GM12878 (cell line): Measurements from ENCODE around the gene GRIK3. TPM values are rescaled to one million over a fixed set of nuclear protein-coding genes. Genes with fewer than 3 reads are reported as not detected.

Experiments
- ATAC-seq: fragments of 200-7000 bp; cut with Tn5 transposase; 3 replicates; pipeline ENCODE4 v1.9.1; 2020; ENCODE audit warnings: mild to moderate bottlenecking, moderate library complexity
- BruUV-seq: library from RNA; stranded (reverse); fragments of 400-500 nt; replicated peaks from 2 replicates; lab custom pipeline; 2021; lab: Mats Ljungman, UMichigan
- CTCF ChIA-PET: fragments of 300-600 bp; sonication (Branson Sonifier 250); formaldehyde crosslinking; extraction: SDS; loops from one replicate; lab custom pipeline; 2021; ENCODE audit warnings: inconsistent platforms; lab: Yijun Ruan, JAX
- POLR2A ChIA-PET: fragments of 350-600 bp; formaldehyde crosslinking; extraction: SDS; loops from one replicate; lab custom pipeline; 2021; ENCODE audit warnings: inconsistent platforms; lab: Charles Lee
- RAD21 ChIA-PET: fragments of 300-600 bp; sonication (Branson Sonifier 250); formaldehyde crosslinking; loops from one replicate; lab custom pipeline; 2023; ENCODE audit warnings: antibody characterized with exemption; ENCODE audit not compliant: unreplicated experiment; lab: Charles Lee
- SMC1A ChIA-PET: fragments of 300-600 bp; sonication (Branson Sonifier 250); formaldehyde crosslinking; loops from one replicate; lab custom pipeline; 2023; ENCODE audit not compliant: unreplicated experiment, uncharacterized antibody; lab: Charles Lee
- DNase-seq: peaks from one replicate; pipeline ENCODE4 v3.0.0-alpha.2; 2011; ENCODE audit warnings: low read depth, low spot score
- FAIRE-seq: peaks from 3 replicates; lab custom pipeline; 2011; peaks lifted over from hg19 to GRCh38; lab: Jason Lieb, UNC
- H2AFZ ChIP-seq: 2 replicates; pipeline ENCODE4 v1.6.0; 2011; ENCODE audit warnings: low read depth, low read length, control low read depth; ENCODE audit not compliant: control insufficient read depth
- H3K27ac ChIP-seq: 2 replicates; pipeline ENCODE4 v1.5.1; 2011; ENCODE audit warnings: control low read depth; ENCODE audit not compliant: control insufficient read depth, insufficient read depth
- H3K27me3 ChIP-seq, 2 experiments: replicated peaks in 1 of 2; 2 replicates each; pipeline versions ENCODE4 v1.6.0 to v1.6.1; 2011; ENCODE audit warnings: low read length in 1 of 2; ENCODE audit not compliant: control insufficient read depth in 2 of 2, insufficient read depth in 2 of 2
- H3K36me3 ChIP-seq, 2 experiments: 2 replicates each; pipeline ENCODE4 v1.5.1; 2011; ENCODE audit warnings: low read length in 1 of 2; ENCODE audit not compliant: control insufficient read depth in 2 of 2, insufficient read depth in 2 of 2
- H3K4me1 ChIP-seq: 2 replicates; pipeline ENCODE4 v1.6.1; 2011; ENCODE audit warnings: mild to moderate bottlenecking, low read length, moderate library complexity, mixed read lengths; ENCODE audit not compliant: control insufficient read depth, insufficient read depth
- H3K4me2 ChIP-seq: 2 replicates; pipeline ENCODE4 v1.6.0; 2011; ENCODE audit warnings: control low read depth; ENCODE audit not compliant: control insufficient read depth, insufficient read depth
- H3K4me3 ChIP-seq: fragments of 200-600 bp; sonication (generic); 2 replicates; pipeline ENCODE4 v1.5.1; 2016
- H3K79me2 ChIP-seq: 2 replicates; pipeline ENCODE4 v1.6.0; 2011; ENCODE audit warnings: low read length; ENCODE audit not compliant: control insufficient read depth, insufficient read depth
- H3K9ac ChIP-seq: 2 replicates; pipeline ENCODE4 v1.8.0; 2011; ENCODE audit warnings: low read length, control low read depth, mixed read lengths; ENCODE audit not compliant: control insufficient read depth, insufficient read depth
- H3K9me3 ChIP-seq: replicated peaks from 3 replicates; pipeline ENCODE4 v1.5.1; 2011; ENCODE audit warnings: mild to moderate bottlenecking, low read length; ENCODE audit not compliant: control insufficient read depth, insufficient read depth
- H4K20me1 ChIP-seq: 2 replicates; pipeline ENCODE4 v1.6.0; 2011; ENCODE audit not compliant: control insufficient read depth, insufficient read depth
- ASH2L ChIP-seq: fragments of 300-600, 200-600 bp; sonication (generic); IDR thresholded peaks from 2 replicates; pipeline ENCODE4 v1.6.1; 2017; ENCODE audit warnings: low read depth, mild to moderate bottlenecking, borderline replicate concordance
- ATF3 ChIP-seq: IDR thresholded peaks from 2 replicates; pipeline ENCODE4 v1.6.1; 2011; ENCODE audit warnings: low read depth, mild to moderate bottlenecking, low read length, moderate library complexity, borderline replicate concordance; ENCODE audit errors: extremely low read depth
- BCL11A ChIP-seq: IDR thresholded peaks from 2 replicates; pipeline ENCODE4 v1.6.1; 2011; ENCODE audit warnings: low read depth, low read length
- BMI1 ChIP-seq: fragments of 450-650 bp; IDR thresholded peaks from 2 replicates; pipeline ENCODE4 v1.6.1; 2016; ENCODE audit warnings: mild to moderate bottlenecking, moderate library complexity, borderline replicate concordance
- CHD1 ChIP-seq: IDR thresholded peaks from 2 replicates; pipeline ENCODE4 v1.6.1; 2012; ENCODE audit warnings: low read depth, low read length, improper control_type of control experiment
- EGR1 ChIP-seq, 2 experiments: IDR thresholded peaks; 1 replicate in 1 of 2; 2 replicates in 1 of 2; pipeline ENCODE4 v1.6.1; 2011 to 2012; ENCODE audit warnings: low read depth in 2 of 2, low read length in 2 of 2, borderline replicate concordance in 1 of 2, mild to moderate bottlenecking in 1 of 2, moderate library complexity in 1 of 2
- ELK1 ChIP-seq: IDR thresholded peaks from 2 replicates; pipeline ENCODE4 v1.6.1; 2012; ENCODE audit warnings: low read depth, low read length, improper control_type of control experiment
- ESRRA ChIP-seq: IDR thresholded peaks from 2 replicates; pipeline ENCODE4 v1.6.1; 2012; ENCODE audit warnings: mild to moderate bottlenecking, low read length, improper control_type of control experiment
- IKZF1 ChIP-seq: fragments of 450-650 bp; conservative IDR thresholded peaks from 2 replicates; pipeline ENCODE4 v1.6.1; 2017; ENCODE audit warnings: antibody characterized with exemption, mild to moderate bottlenecking
- KDM1A ChIP-seq: fragments of 200-600 bp; sonication (generic); IDR thresholded peaks from 2 replicates; pipeline ENCODE4 v1.6.1; 2016; ENCODE audit warnings: borderline replicate concordance
- MAX ChIP-seq: IDR thresholded peaks from 2 replicates; pipeline ENCODE4 v1.6.1; 2012; ENCODE audit warnings: low read depth, low read length, improper control_type of control experiment
- MEF2B ChIP-seq: fragments of 450-650 bp; IDR thresholded peaks from 2 replicates; pipeline ENCODE4 v1.6.1; 2018; ENCODE audit warnings: mild to moderate bottlenecking, moderate library complexity; ENCODE audit not compliant: partially characterized antibody, poor library complexity, severe bottlenecking
- PBX3 ChIP-seq: IDR thresholded peaks from 2 replicates; pipeline ENCODE4 v1.6.1; 2011; ENCODE audit warnings: mild to moderate bottlenecking, low read depth, low read length, moderate library complexity; ENCODE audit not compliant: insufficient replicate concordance
- PKNOX1 ChIP-seq: fragments of 450-650 bp; IDR thresholded peaks from 2 replicates; pipeline ENCODE4 v1.6.1; 2016; ENCODE audit warnings: mild to moderate bottlenecking
- RFX5 ChIP-seq: IDR thresholded peaks from 2 replicates; pipeline ENCODE4 v1.6.1; 2011; ENCODE audit warnings: low read depth, low read length, improper control_type of control experiment
- SMAD1 ChIP-seq: fragments of 450-650 bp; IDR thresholded peaks from 2 replicates; pipeline ENCODE4 v1.6.1; 2018; ENCODE audit warnings: mild to moderate bottlenecking, low read depth; ENCODE audit not compliant: partially characterized antibody
- SMC3 ChIP-seq: IDR thresholded peaks from 2 replicates; pipeline ENCODE4 v1.6.1; 2011; ENCODE audit warnings: low read length, improper control_type of control experiment, borderline replicate concordance
- SREBF1 ChIP-seq: IDR thresholded peaks from 2 replicates; pipeline ENCODE4 v1.6.1; 2012; ENCODE audit warnings: mild to moderate bottlenecking, low read length
- TCF12 ChIP-seq: IDR thresholded peaks from 2 replicates; pipeline ENCODE4 v1.6.1; 2011; ENCODE audit warnings: low read depth, mild to moderate bottlenecking, low read length
- WGBS: methylation state at CpG from one replicate; pipeline ENCODE4 v1.1.6; 2016; ENCODE audit warnings: low lambda C conversion rate; ENCODE audit not compliant: insufficient replicate concordance, insufficient coverage; ENCODE audit errors: missing lambda C conversion rate; 5-methylcytosine and 5-hydroxymethylcytosine counted together
- in situ Hi-C: fragments of 300-500 bp; cut with MboI; formaldehyde crosslinking; loops from 9 replicates; pipeline ENCODE4 v1.14.3; 2018; ENCODE audit warnings: mixed read lengths
- intact Hi-C: fragments of 100-400 bp; cut with micrococcal nuclease; formaldehyde crosslinking; loops from one replicate; pipeline ENCODE4 v1.14.2; 2022; ENCODE audit not compliant: unreplicated experiment
- polyA plus RNA-seq, 11 experiments: library from polyadenylated mRNA; depleted of rRNA in 4 of 11; unstranded in 6 of 11; stranded (reverse) in 5 of 11; fragments of >200 nt; fragmentation: Nextera tagmentation in 4 of 11; fragmentation: Illumina TruSeq in 1 of 11; extraction: Ambion mirVana in 4 of 11; extraction: Trizol in 1 of 11; gene quantifications; 1 replicate in 1 of 11; 2 replicates in 10 of 11; pipeline versions ENCODE4 v1.2.1 to v1.2.3, GENCODE V29; 2011 to 2016; ENCODE audit warnings: inconsistent platforms in 2 of 11, missing spikeins in 2 of 11, low read depth in 1 of 11
- total RNA-seq, 4 experiments: library from RNA; depleted of rRNA in 3 of 4; stranded (reverse); fragments of >200 nt in 3 of 4; fragmentation: Illumina TruSeq in 1 of 4; extraction: Trizol in 1 of 4; gene quantifications; 2 replicates each; pipeline versions ENCODE4 v1.2.1 to v1.2.3, GENCODE V29; 2013 to 2021

Gene GRIK3
- total and polyA plus RNA-seq, 10 of the 15 experiments (the other 5 are each of a cell fraction or from before 2014, with no cell fraction given): not detected

GRCh38 chr1:37040773-37041172 is 6.5 kb upstream of the GRIK3 start:
- Histone ChIP-seq H3K9ac (no peak overlapping the region), H3K27ac (no peak overlapping the region), H3K4me2 (no peak overlapping the region), H3K36me3 (no peaks in the 10 kb centered on the region), H4K20me1 (no peaks in the 10 kb centered on the region), H3K27me3 (peaks cover 3 to 8% of the 10 kb centered on the region in 2 experiments; a peak in 3 of 4 replicates), H2AFZ (no peak overlapping the region), H3K9me3 (no peaks in the 10 kb centered on the region), H3K4me3 (no peak overlapping the region), H3K79me2 (no peaks in the 10 kb centered on the region), H3K4me1 (no peaks in the 10 kb centered on the region)
- ATAC-seq (no peak), DNase-seq (no peak), FAIRE-seq (no peak)
- RAD21 ChIA-PET: no interaction called here
- intact Hi-C loops: no loop called here
- POLR2A ChIA-PET: no interaction called here
- TF ChIP-seq SREBF1 (no peak), IKZF1 (no peak), BCL11A (no peak), PKNOX1 (no peak), EGR1 (IDR thresholded peaks at IDR 0.05; ENCODE audit: borderline replicate concordance in 1 of 2, low read depth in 2 of 2, low read length in 2 of 2) (no peak), ELK1 (no peak), SMAD1 (no peak), MAX (no peak), PBX3 (no peak), CHD1 (no peak), RFX5 (no peak), ASH2L (no peak), ATF3 (no peak), BMI1 (no peak), KDM1A (no peak), ESRRA (no peak), MEF2B (no peak), TCF12 (no peak), SMC3 (no peak)
- WGBS: 10% methylated on average over 4 of the region's 4 CpGs
- in situ Hi-C loops: no loop called here
- CTCF ChIA-PET: no interaction called here
- no TSS peak for BruUV-seq
- SMC1A ChIA-PET: no interaction called here
